C4-2B (cell line): ENCODE data around the gene IRAK3.

Experiments
- CTCF ChIP-seq: fragments of 450-650 bp; conservative IDR thresholded peaks from 2 replicates; pipeline ENCODE4 v1.5.1; 2017; ENCODE audit warnings: mild to moderate bottlenecking
- ZFX ChIP-seq: fragments of 450-650 bp; IDR thresholded peaks from 2 replicates; pipeline ENCODE4 v1.6.1; 2017

- TF ChIP-seq CTCF: no peak
- TF ChIP-seq ZFX: no peak
Observed at GRCh38 chr12:66156654-66157053, 32.4 kb upstream of the IRAK3 start.
